K562 (cell line): ENCODE data around the gene COQ5. TPM values are rescaled to one million over a fixed set of nuclear protein-coding genes. Genes with fewer than 3 reads are reported as not detected.
A peak's percentile ranks its signal among the peaks of the same experiment; 100 is the strongest.

Experiments
- ATAC-seq: fragments of 200-7000 bp; cut with Tn5 transposase; 3 replicates; pipeline ENCODE4 v1.9.1; 2020; ENCODE audit warnings: moderate library complexity
- BruUV-seq: library from RNA; stranded (reverse); fragments of 400-500 nt; replicated peaks from 2 replicates; lab custom pipeline; 2021; lab: Mats Ljungman, UMichigan
- CTCF ChIA-PET: fragments of 300-600 bp; formaldehyde crosslinking; extraction: SDS; loops from one replicate; lab custom pipeline; 2021; ENCODE audit warnings: low intra/inter-chr PET ratio; lab: Yijun Ruan, JAX
- POLR2A ChIA-PET: fragments of 300-600, 350-650 bp; sonication (Branson Sonifier 250); formaldehyde crosslinking; extraction: SDS; loops from one replicate; lab custom pipeline; 2021; ENCODE audit warnings: antibody characterized with exemption, inconsistent platforms; lab: Yijun Ruan, JAX
- DNase-seq, 4 experiments: peaks; one replicate each; pipeline versions ENCODE4 v3.0.0 to v3.0.0-alpha.2; 2011 to 2018; ENCODE audit warnings: low spot score in 3 of 4, mixed read lengths in 3 of 4; ENCODE audit errors: extremely low read depth in 1 of 4
- FAIRE-seq: peaks from 2 replicates; lab custom pipeline; 2011; peaks lifted over from hg19 to GRCh38; lab: Jason Lieb, UNC
- H2AFZ ChIP-seq: 2 replicates; pipeline ENCODE4 v1.6.0; 2011; ENCODE audit warnings: low read depth, low read length, control low read depth, inconsistent platforms
- H3K27ac ChIP-seq: fragments of 200-600 bp; 3 replicates; pipeline ENCODE4 v1.8.0; 2011; ENCODE audit warnings: low read depth, mild to moderate bottlenecking, control low read depth, inconsistent platforms, low read length, moderate library complexity, mixed read lengths; ENCODE audit errors: extremely low read depth
- H3K27me3 ChIP-seq, 2 experiments: fragments of 300-600 bp in 1 of 2; 2 replicates in 1 of 2; 3 replicates in 1 of 2; pipeline versions ENCODE4 v1.6.0 to v1.8.0; 2011; ENCODE audit warnings: inconsistent platforms in 2 of 2, low read length in 2 of 2, mild to moderate bottlenecking in 1 of 2, mixed read lengths in 1 of 2, moderate library complexity in 1 of 2; ENCODE audit not compliant: control insufficient read depth in 2 of 2, insufficient read depth in 2 of 2
- H3K36me3 ChIP-seq: fragments of 300-600 bp; 3 replicates; pipeline ENCODE4 v1.8.0; 2011; ENCODE audit warnings: mild to moderate bottlenecking, low read length, inconsistent platforms; ENCODE audit not compliant: control insufficient read depth, insufficient read depth
- H3K4me1 ChIP-seq, 2 experiments: fragments of 200-600 bp in 1 of 2; replicated peaks in 1 of 2; 2 replicates in 1 of 2; 3 replicates in 1 of 2; pipeline versions ENCODE4 v1.5.1 to v1.8.0; 2011; ENCODE audit warnings: inconsistent platforms in 2 of 2, low read length in 2 of 2, mild to moderate bottlenecking in 1 of 2, mixed read lengths in 1 of 2, moderate library complexity in 1 of 2; ENCODE audit not compliant: control insufficient read depth in 2 of 2, insufficient read depth in 2 of 2
- H3K4me2 ChIP-seq: 2 replicates; pipeline ENCODE4 v1.6.1; 2011; ENCODE audit warnings: low read length, control low read depth, inconsistent platforms, mixed read lengths; ENCODE audit not compliant: insufficient read depth
- H3K4me3 ChIP-seq: fragments of 200-600 bp; sonication (generic), shearing (Covaris generic); 2 replicates; pipeline ENCODE4 v1.5.1; 2016; ENCODE audit warnings: control low read depth, inconsistent platforms
- H3K79me2 ChIP-seq: fragments of 200-600 bp; 3 replicates; pipeline ENCODE4 v1.8.0; 2011; ENCODE audit warnings: low read length, inconsistent platforms; ENCODE audit not compliant: control insufficient read depth, insufficient read depth
- H3K9ac ChIP-seq, 2 experiments: 2 replicates each; pipeline versions ENCODE4 v1.6.0 to v1.6.1; 2011; ENCODE audit warnings: low read depth in 2 of 2, low read length in 2 of 2, control low read depth in 1 of 2, inconsistent platforms in 1 of 2, mild to moderate bottlenecking in 1 of 2, mixed read lengths in 1 of 2; ENCODE audit not compliant: insufficient read depth in 1 of 2
- H3K9me1 ChIP-seq: one replicate; pipeline ENCODE4 v1.6.0; 2011; ENCODE audit warnings: inconsistent platforms, mild to moderate bottlenecking, low read length, moderate library complexity; ENCODE audit not compliant: control insufficient read depth, insufficient read depth
- H3K9me3 ChIP-seq: replicated peaks from 2 replicates; pipeline ENCODE4 v1.5.1; 2011; ENCODE audit warnings: low read depth, low read length, inconsistent platforms; ENCODE audit not compliant: control insufficient read depth, insufficient read depth
- H4K20me1 ChIP-seq: replicated peaks from 2 replicates; pipeline ENCODE4 v1.6.1; 2011; ENCODE audit warnings: low read length, inconsistent platforms, mixed read lengths; ENCODE audit not compliant: control insufficient read depth, insufficient read depth
- CSDE1 ChIP-seq, 2 experiments: fragments of 450-650 bp; IDR thresholded peaks; 2 replicates each; pipeline ENCODE4 v1.6.1; 2016; ENCODE audit warnings: mild to moderate bottlenecking in 1 of 2
- EP300 ChIP-seq: IDR thresholded peaks from 2 replicates; pipeline ENCODE4 v1.6.1; 2012; ENCODE audit warnings: low read length, improper control_type of control experiment
- KAT2B ChIP-seq: IDR thresholded peaks from one replicate; pipeline ENCODE4 v1.6.1; 2012; ENCODE audit warnings: low read depth, mild to moderate bottlenecking, control low read depth, inconsistent platforms, low read length, moderate library complexity
- RBM25 ChIP-seq: fragments of 200-400 bp; formaldehyde crosslinking; IDR thresholded peaks from 2 replicates; pipeline ENCODE4 v1.6.1; 2018; ENCODE audit warnings: low read length, low read depth, moderate library complexity; ENCODE audit not compliant: severe bottlenecking
- SMAD4 ChIP-seq: fragments of 250-450 bp; sonication (Bioruptor Pico); conservative IDR thresholded peaks from 2 replicates; pipeline ENCODE4 v1.8.0; 2021; ENCODE audit warnings: inconsistent platforms, mild to moderate bottlenecking, moderate library complexity
- ZNF121 ChIP-seq: sonication (generic); formaldehyde crosslinking; conservative IDR thresholded peaks from 2 replicates; pipeline ENCODE4 v1.8.0; 2022; ENCODE audit warnings: missing genetic modification reagents
- ZNF347 ChIP-seq: fragments of 450-650 bp; formaldehyde crosslinking; IDR thresholded peaks from 2 replicates; pipeline ENCODE4 v1.4.0; 2020; ENCODE audit warnings: low read depth, mild to moderate bottlenecking, moderate library complexity
- WGBS: fragments of 100-300 bp; shearing (Covaris generic); methylation state at CpG from one replicate; pipeline ENCODE4 v1.1.6; 2016; ENCODE audit warnings: low coverage, mixed read lengths; ENCODE audit not compliant: insufficient coverage; ENCODE audit errors: missing lambda C conversion rate; 5-methylcytosine and 5-hydroxymethylcytosine counted together
- in situ Hi-C: fragments of 300-500 bp; cut with MboI; formaldehyde crosslinking; loops from 4 replicates; pipeline ENCODE4 v1.15.0; 2018; ENCODE audit warnings: inconsistent platforms, mixed read lengths
- intact Hi-C: fragments of 100-400 bp; cut with micrococcal nuclease; formaldehyde crosslinking; loops from 2 replicates; pipeline ENCODE4 v1.14.2; 2022
- polyA plus RNA-seq, 8 experiments: library from polyadenylated mRNA; depleted of rRNA in 4 of 8; stranded (reverse) in 5 of 8; unstranded in 3 of 8; fragments of >200 nt; fragmentation: Nextera tagmentation in 2 of 8; fragmentation: Illumina TruSeq in 1 of 8; extraction: Ambion mirVana in 2 of 8; extraction: Trizol in 1 of 8; gene quantifications; 2 replicates each; pipeline versions ENCODE4 v1.2.1 to v1.2.3, GENCODE V29; 2011 to 2014; ENCODE audit warnings: inconsistent platforms in 1 of 8, missing spikeins in 1 of 8
- total RNA-seq, 7 experiments: library from RNA; depleted of rRNA in 6 of 7; stranded (reverse); fragments of >200 nt in 6 of 7; fragmentation: Illumina TruSeq in 2 of 7; extraction: Trizol in 2 of 7; gene quantifications; 2 replicates each; pipeline versions ENCODE4 v1.2.1 to v1.2.3, GENCODE V29; 2011 to 2021; ENCODE audit warnings: low replicate concordance in 1 of 7

The COQ5 gene
- total and polyA plus RNA-seq, 9 of the 15 experiments (the other 6 are each of a cell fraction or from before 2014, with no cell fraction given), result 19.2 to 59.7 (median 30.4) TPM

GRCh38 chr12:120542166-120542565 is 13.2 kb upstream of the COQ5 start:
- no peak for FAIRE-seq

GRCh38 chr12:120540445-120540844 is 11.5 kb upstream of the COQ5 start:
- Histone ChIP-seq H3K4me2 (peak overlapping the region; percentile 9; the same call in 1 of the 2 replicates), H3K79me2 (peaks cover 86% of the 10 kb centered on the region), H3K9me3 (no peaks in the 10 kb centered on the region), H3K27me3 (no peaks in the 10 kb centered on the region), H3K4me1 (peaks cover 26 to 49% of the 10 kb centered on the region in 2 experiments), H3K9me1 (no peaks in the 10 kb centered on the region), H3K27ac (peak overlapping the region; percentile 13; the same call in 2 of the 3 replicates), H3K9ac (no peak overlapping the region), H4K20me1 (peaks cover 67% of the 10 kb centered on the region), H2AFZ (no peak overlapping the region), H3K36me3 (peaks cover 66% of the 10 kb centered on the region), H3K4me3 (no peak overlapping the region)
- CTCF ChIA-PET, result no interaction called here
- intact Hi-C loops, result loop anchor here (2.0 kb wide), 1 partner anchor 44 kb away; the partner anchor contains the start of gene DYNLL1
- BruUV-seq, result no TSS peak
- in situ Hi-C loops, result no loop called here
- 0% methylated on average over 3 of the region's 3 CpGs for WGBS
- peak; percentile 95 for FAIRE-seq
- peak; percentile 78 to 93 (median 85) for DNase-seq
- POLR2A ChIA-PET, result interaction anchor here (0.7 to 4.1 kb wide), 14 partner anchors 10 to 305 kb away, joined by 3 to 26 read pairs (median 4); partner anchors contain the start of genes COQ5, DYNLL1, RNU4-1 and RNU4-2
- peak; percentile 85 for ATAC-seq
- TF ChIP-seq EP300 (peak; percentile 96), SMAD4 (CRISPR knock-in tag) (peak; percentile 94)

More at GRCh38 chr12:120542166-120542565, 13.2 kb upstream of the COQ5 start:
- no peaks in the 10 kb centered on the region for H3K27me3 ChIP-seq
- peaks cover 79% of the 10 kb centered on the region for H3K79me2 ChIP-seq
- in situ Hi-C loops, result no loop called here
- CTCF ChIA-PET, result no interaction called here
- no TSS peak for BruUV-seq
- H3K9me1 ChIP-seq, result no peaks in the 10 kb centered on the region
- POLR2A ChIA-PET, result no interaction called here
- 82% methylated on average over 5 of the region's 5 CpGs for WGBS
- no peak overlapping the region for H3K27ac ChIP-seq
- H3K9me3 ChIP-seq, result no peaks in the 10 kb centered on the region
- no peak overlapping the region for H3K4me2 ChIP-seq
- H2AFZ ChIP-seq, result no peak overlapping the region
- no peak overlapping the region for H3K4me3 ChIP-seq
- peaks cover 17 to 36% of the 10 kb centered on the region in 2 experiments; a peak in 4 of 5 replicates for H3K4me1 ChIP-seq
- peaks cover 66% of the 10 kb centered on the region; the same call in 2 of the 3 replicates for H3K36me3 ChIP-seq
- TF ChIP-seq KAT2B, result no peak
- no peak for TF ChIP-seq ZNF347 (CRISPR knock-in tag)
- TF ChIP-seq ZNF121, result peak; percentile 64
- TF ChIP-seq CSDE1 (IDR thresholded peaks at IDR 0.05), result no peak
- peak; percentile 7 for TF ChIP-seq RBM25
- TF ChIP-seq, all 486 proteins: peak for 2
- intact Hi-C loops, result no loop called here
- no peak for ATAC-seq
- Histone ChIP-seq H4K20me1 (peaks cover 55% of the 10 kb centered on the region), H3K9ac (no peak overlapping the region)
- DNase-seq, result no peak
